ENCODE measurements around the gene EPS8L2.

EPS8L2 gene

GRCh38 chr11:763073-763463 lies 57.0 kb downstream of the EPS8L2 start:
- peak; percentile 82 for DNase-seq

GRCh38 chr11:763549-764321 lies 57.7 kb downstream of the EPS8L2 start:
- no peak for DNase-seq

GRCh38 chr11:764322-765024 lies 58.4 kb downstream of the EPS8L2 start:
- DNase-seq, result peak; percentile 46

GRCh38 chr11:765025-765801 lies 59.2 kb downstream of the EPS8L2 start:
- peak; percentile 85 for DNase-seq

GRCh38 chr11:765802-766091 lies 59.7 kb downstream of the EPS8L2 start:
- no peak for DNase-seq

- peak; percentile 49 for DNase-seq
Observed at GRCh38 chr11:766106-766935, 60.3 kb downstream of the EPS8L2 start.

- DNase-seq, result no peak
Observed at GRCh38 chr11:766936-767210, 60.8 kb downstream of the EPS8L2 start.

GRCh38 chr11:767238-767637 lies 61.2 kb downstream of the EPS8L2 start:
- DNase-seq, result no peak

- DNase-seq, result no peak
Observed at GRCh38 chr11:769887-770641, 64.0 kb downstream of the EPS8L2 start.

GRCh38 chr11:770642-771616 lies 64.9 kb downstream of the EPS8L2 start:
- no peak for DNase-seq

GRCh38 chr11:771617-772204 lies 65.7 kb downstream of the EPS8L2 start:
- no peak for DNase-seq

GRCh38 chr11:772429-773390 lies 66.7 kb downstream of the EPS8L2 start:
- no peak for DNase-seq

GRCh38 chr11:773425-773824 lies 67.4 kb downstream of the EPS8L2 start:
- DNase-seq, result no peak

GRCh38 chr11:773830-774229 lies 67.8 kb downstream of the EPS8L2 start:
- no peak for DNase-seq

GRCh38 chr11:774873-775592 lies 69.0 kb downstream of the EPS8L2 start:
- DNase-seq, result no peak

GRCh38 chr11:776263-776560 lies 70.2 kb downstream of the EPS8L2 start:
- no peak for DNase-seq

GRCh38 chr11:776561-777287 lies 70.7 kb downstream of the EPS8L2 start:
- DNase-seq, result peak; percentile 78

Data from DMS53 (cell line).